HG03280 (cell line): ENCODE data around the gene BMP8A.
"Not testable (repeated sequence)": the region's sequence is repeated elsewhere in the genome, so short reads cannot be mapped to it uniquely, and the experiment has no call there.

ENCODE experiments used
- ATAC-seq: cut with Tn5 transposase; IDR thresholded peaks from one replicate; pipeline ENCODE4 v1.9.1; 2021; ENCODE audit warnings: mild to moderate bottlenecking, moderate library complexity; ENCODE audit not compliant: unreplicated experiment

BMP8A gene

GRCh38 chr1:39491146-39491921, at the start of gene BMP8A:
BMP8A (plus strand) TSS chr1:39491636; CDS start chr1:39491992, 356 bp downstream.
- ATAC-seq, result peak; percentile 87

- no peak for ATAC-seq
Observed at GRCh38 chr1:39441797-39442196, 49.6 kb upstream of the BMP8A start.

- ATAC-seq, result no peak
Observed at GRCh38 chr1:39445573-39445972, 45.9 kb upstream of the BMP8A start.

GRCh38 chr1:39446986-39447567, 44.4 kb upstream of the BMP8A start:
- no peak for ATAC-seq

- not testable (repeated sequence) for ATAC-seq
Observed at GRCh38 chr1:39450041-39450440, 41.4 kb upstream of the BMP8A start.

- no peak for ATAC-seq
Observed at GRCh38 chr1:39450956-39451606, 40.4 kb upstream of the BMP8A start.

GRCh38 chr1:39452081-39452480, 39.4 kb upstream of the BMP8A start:
- ATAC-seq, result no peak

- ATAC-seq, result no peak
Observed at GRCh38 chr1:39452540-39452939, 38.9 kb upstream of the BMP8A start.

GRCh38 chr1:39453603-39454002, 37.8 kb upstream of the BMP8A start:
- no peak for ATAC-seq

GRCh38 chr1:39458991-39459390, 32.4 kb upstream of the BMP8A start:
- ATAC-seq, result no peak

- ATAC-seq, result no peak
Observed at GRCh38 chr1:39462074-39462473, 29.4 kb upstream of the BMP8A start.

- no peak for ATAC-seq
Observed at GRCh38 chr1:39466413-39467107, 24.9 kb upstream of the BMP8A start.

GRCh38 chr1:39467108-39467720, 24.2 kb upstream of the BMP8A start:
- ATAC-seq, result not testable (repeated sequence)

GRCh38 chr1:39469150-39469549, 22.3 kb upstream of the BMP8A start:
- ATAC-seq, result no peak

- no peak for ATAC-seq
Observed at GRCh38 chr1:39470040-39470439, 21.4 kb upstream of the BMP8A start.

GRCh38 chr1:39472826-39473225, 18.6 kb upstream of the BMP8A start:
- no peak for ATAC-seq

GRCh38 chr1:39473324-39473723, 18.1 kb upstream of the BMP8A start:
- ATAC-seq, result no peak

GRCh38 chr1:39474810-39475209, 16.6 kb upstream of the BMP8A start:
- ATAC-seq, result no peak

- not testable (repeated sequence) for ATAC-seq
Observed at GRCh38 chr1:39475551-39475950, 15.9 kb upstream of the BMP8A start.

- ATAC-seq, result no peak
Observed at GRCh38 chr1:39478126-39478915, 13.1 kb upstream of the BMP8A start.
